ENCODE data around the gene RAD51AP1.

GRCh38 chr12:4518106-4518728 lies 20.5 kb upstream of the RAD51AP1 start:
- TF ChIP-seq CTCF (IDR thresholded peaks at IDR 0.05; ENCODE audit: low read depth, low read length) (no peak), MYC (IDR thresholded peaks at IDR 0.05; ENCODE audit: low read depth, low read length) (no peak)

All from NB4 (cell line).